HepG2 (cell line): ENCODE measurements around the gene HNRNPUL1. TPM values are rescaled to one million over a fixed set of nuclear protein-coding genes. Genes with fewer than 3 reads are reported as not detected.

Source experiments
- ARNT ChIP-seq: fragments of 450-650 bp; IDR thresholded peaks from 2 replicates; pipeline ENCODE4 v1.6.1; 2017
- CENPBD1 ChIP-seq: sonication (generic); formaldehyde crosslinking; IDR thresholded peaks from 2 replicates; pipeline ENCODE4 v1.8.0; 2022; ENCODE audit warnings: missing genetic modification reagents, low read depth, mild to moderate bottlenecking, borderline replicate concordance
- HES4 ChIP-seq: sonication (generic); formaldehyde crosslinking; IDR thresholded peaks from 2 replicates; pipeline ENCODE4 v1.9.0; 2021; ENCODE audit warnings: mild to moderate bottlenecking, missing genetic modification reagents, borderline replicate concordance
- MTA1 ChIP-seq: sonication (generic); formaldehyde crosslinking; IDR thresholded peaks from 2 replicates; pipeline ENCODE4 v1.4.0; 2020; ENCODE audit warnings: missing genetic modification reagents, mild to moderate bottlenecking, borderline replicate concordance
- PAWR ChIP-seq: sonication (generic); formaldehyde crosslinking; IDR thresholded peaks from 2 replicates; pipeline ENCODE4 v1.4.0; 2020; ENCODE audit warnings: missing genetic modification reagents, mild to moderate bottlenecking, borderline replicate concordance
- PITX1 ChIP-seq: sonication (generic); formaldehyde crosslinking; IDR thresholded peaks from 2 replicates; pipeline ENCODE4 v1.5.1; 2020; ENCODE audit warnings: mild to moderate bottlenecking, missing genetic modification reagents
- RELA ChIP-seq: sonication (generic); formaldehyde crosslinking; IDR thresholded peaks from 2 replicates; pipeline ENCODE4 v1.4.0; 2020; ENCODE audit warnings: missing genetic modification reagents
- SPEN ChIP-seq: sonication (generic); formaldehyde crosslinking; IDR thresholded peaks from 2 replicates; pipeline ENCODE4 v1.5.1; 2020; ENCODE audit warnings: low read depth, mild to moderate bottlenecking, missing genetic modification reagents
- ZNF207 ChIP-seq: fragments of 450-650 bp; IDR thresholded peaks from 2 replicates; pipeline ENCODE4 v1.6.1; 2016; ENCODE audit warnings: antibody characterized with exemption, borderline replicate concordance
- ZNF441 ChIP-seq: sonication (generic); formaldehyde crosslinking; IDR thresholded peaks from 2 replicates; pipeline ENCODE4 v1.7.0; 2021; ENCODE audit warnings: missing genetic modification reagents, borderline replicate concordance
- ZNF558 ChIP-seq: sonication (generic); formaldehyde crosslinking; IDR thresholded peaks from 2 replicates; pipeline ENCODE4 v1.9.0; 2022; ENCODE audit warnings: mild to moderate bottlenecking, missing genetic modification reagents, borderline replicate concordance
- ZNF652 ChIP-seq: IDR thresholded peaks from 2 replicates; pipeline ENCODE4 v1.6.1; 2016; ENCODE audit warnings: low read depth, borderline replicate concordance
- polyA plus RNA-seq, 8 experiments: library from polyadenylated mRNA; depleted of rRNA in 3 of 8; stranded (reverse) in 7 of 8; unstranded in 1 of 8; fragments of >200 nt; fragmentation: Illumina TruSeq in 4 of 8; extraction: Trizol in 4 of 8; gene quantifications; 2 replicates each; pipeline versions ENCODE4 v1.2.1 to v1.2.3, GENCODE V29; 2011 to 2016; ENCODE audit warnings: low read depth in 4 of 8, missing spikeins in 1 of 8, mixed read lengths in 1 of 8; ENCODE audit not compliant: insufficient read depth in 1 of 8
- total RNA-seq, 5 experiments: library from RNA; depleted of rRNA; stranded (reverse); fragments of >200 nt; fragmentation: Illumina TruSeq; extraction: Trizol; gene quantifications; 2 replicates each; pipeline ENCODE4 v1.2.3, GENCODE V29; 2016; ENCODE audit warnings: low read depth in 1 of 5
- TF ChIP-seq, protein P1 (sequence below): sonication (generic); formaldehyde crosslinking; IDR thresholded peaks from 2 replicates; pipeline ENCODE4 v1.4.0; 2020; ENCODE audit warnings: missing genetic modification reagents

Gene HNRNPUL1
- total and polyA plus RNA-seq, 2 of the 13 experiments (the other 11 are each of a cell fraction or from before 2014, with no cell fraction given) = 30.9 to 81.7 TPM

- TF ChIP-seq SPEN (CRISPR knock-in tag) (peak; percentile 44; the same call in 1 of the 2 replicates), ZNF207 (no peak), HES4 (no peak), ZNF441 (CRISPR knock-in tag) (no peak), PITX1 (CRISPR knock-in tag) (no peak), ZNF652 (no peak), PAWR (no peak), ARNT (no peak), MTA1 (no peak), ZNF558 (CRISPR knock-in tag) (no peak), CENPBD1 (no peak), RELA (CRISPR knock-in tag) (0 out of 2 replicates have a peak, but pooled peaks have one; percentile 6)
- TF ChIP-seq, protein P1, sequence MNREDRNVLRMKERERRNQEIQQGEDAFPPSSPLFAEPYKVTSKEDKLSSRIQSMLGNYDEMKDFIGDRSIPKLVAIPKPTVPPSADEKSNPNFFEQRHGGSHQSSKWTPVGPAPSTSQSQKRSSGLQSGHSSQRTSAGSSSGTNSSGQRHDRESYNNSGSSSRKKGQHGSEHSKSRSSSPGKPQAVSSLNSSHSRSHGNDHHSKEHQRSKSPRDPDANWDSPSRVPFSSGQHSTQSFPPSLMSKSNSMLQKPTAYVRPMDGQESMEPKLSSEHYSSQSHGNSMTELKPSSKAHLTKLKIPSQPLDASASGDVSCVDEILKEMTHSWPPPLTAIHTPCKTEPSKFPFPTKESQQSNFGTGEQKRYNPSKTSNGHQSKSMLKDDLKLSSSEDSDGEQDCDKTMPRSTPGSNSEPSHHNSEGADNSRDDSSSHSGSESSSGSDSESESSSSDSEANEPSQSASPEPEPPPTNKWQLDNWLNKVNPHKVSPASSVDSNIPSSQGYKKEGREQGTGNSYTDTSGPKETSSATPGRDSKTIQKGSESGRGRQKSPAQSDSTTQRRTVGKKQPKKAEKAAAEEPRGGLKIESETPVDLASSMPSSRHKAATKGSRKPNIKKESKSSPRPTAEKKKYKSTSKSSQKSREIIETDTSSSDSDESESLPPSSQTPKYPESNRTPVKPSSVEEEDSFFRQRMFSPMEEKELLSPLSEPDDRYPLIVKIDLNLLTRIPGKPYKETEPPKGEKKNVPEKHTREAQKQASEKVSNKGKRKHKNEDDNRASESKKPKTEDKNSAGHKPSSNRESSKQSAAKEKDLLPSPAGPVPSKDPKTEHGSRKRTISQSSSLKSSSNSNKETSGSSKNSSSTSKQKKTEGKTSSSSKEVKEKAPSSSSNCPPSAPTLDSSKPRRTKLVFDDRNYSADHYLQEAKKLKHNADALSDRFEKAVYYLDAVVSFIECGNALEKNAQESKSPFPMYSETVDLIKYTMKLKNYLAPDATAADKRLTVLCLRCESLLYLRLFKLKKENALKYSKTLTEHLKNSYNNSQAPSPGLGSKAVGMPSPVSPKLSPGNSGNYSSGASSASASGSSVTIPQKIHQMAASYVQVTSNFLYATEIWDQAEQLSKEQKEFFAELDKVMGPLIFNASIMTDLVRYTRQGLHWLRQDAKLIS (CRISPR knock-in tag) = no peak
These were observed 43.8 kb downstream of the HNRNPUL1 start (continued) for GRCh38 chr19:41307954-41308449.
